ENCODE measurements around the gene NRP2. TPM values are rescaled to one million over a fixed set of nuclear protein-coding genes. Genes with fewer than 3 reads are reported as not detected.

The NRP2 gene
- total RNA-seq, 1 donor from 2014 or later: 20.0 TPM

DNA sequence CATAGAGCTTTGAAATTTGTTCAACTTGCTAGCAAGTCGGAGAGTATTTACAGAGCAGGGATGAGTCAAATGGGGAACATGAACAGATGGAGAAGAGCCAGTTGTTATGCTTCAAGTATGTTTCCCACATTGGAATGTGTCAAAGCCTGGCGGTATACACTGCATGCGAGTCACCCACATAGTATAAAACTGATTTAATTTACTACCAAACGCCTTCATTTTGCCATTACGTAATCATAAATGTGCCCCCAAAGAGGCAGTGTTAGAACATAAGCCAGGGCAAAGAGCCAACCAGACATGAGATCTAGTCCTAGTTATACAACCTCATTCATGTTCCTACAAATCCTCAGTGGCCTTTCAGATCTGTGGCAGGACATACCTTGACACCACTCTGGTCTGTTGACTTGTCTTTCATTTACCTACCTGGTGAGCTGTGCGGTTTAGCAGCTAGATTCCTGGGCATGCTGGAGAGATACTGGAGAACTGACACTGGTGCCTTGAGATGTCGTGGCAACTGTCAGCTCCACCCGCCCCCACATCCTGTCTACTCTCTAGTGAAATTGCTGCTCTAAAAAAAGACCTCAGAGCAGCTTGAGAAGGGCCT lies 21.7 kb upstream of the NRP2 start:
- peak; percentile 83 for ATAC-seq

DNA sequence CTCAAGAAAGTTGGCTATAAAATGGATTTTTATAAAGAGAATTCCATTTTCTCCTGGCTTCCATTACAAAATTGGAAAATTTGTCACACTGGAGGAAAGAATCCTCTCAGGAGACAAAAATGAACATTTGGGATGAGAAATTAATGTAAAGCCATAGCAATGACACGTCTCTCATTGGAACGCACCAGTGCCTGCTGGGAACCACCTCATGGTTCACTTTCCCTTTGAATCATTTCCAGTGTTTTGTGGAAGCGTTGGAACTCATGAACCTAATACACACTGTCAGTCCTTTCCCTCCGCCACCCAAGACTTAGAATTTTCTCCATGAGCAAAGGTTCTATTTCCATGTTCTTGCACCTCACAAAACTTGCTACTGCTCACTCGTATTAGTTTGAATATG lies 21.0 kb upstream of the NRP2 start:
- ATAC-seq: no peak

DNA sequence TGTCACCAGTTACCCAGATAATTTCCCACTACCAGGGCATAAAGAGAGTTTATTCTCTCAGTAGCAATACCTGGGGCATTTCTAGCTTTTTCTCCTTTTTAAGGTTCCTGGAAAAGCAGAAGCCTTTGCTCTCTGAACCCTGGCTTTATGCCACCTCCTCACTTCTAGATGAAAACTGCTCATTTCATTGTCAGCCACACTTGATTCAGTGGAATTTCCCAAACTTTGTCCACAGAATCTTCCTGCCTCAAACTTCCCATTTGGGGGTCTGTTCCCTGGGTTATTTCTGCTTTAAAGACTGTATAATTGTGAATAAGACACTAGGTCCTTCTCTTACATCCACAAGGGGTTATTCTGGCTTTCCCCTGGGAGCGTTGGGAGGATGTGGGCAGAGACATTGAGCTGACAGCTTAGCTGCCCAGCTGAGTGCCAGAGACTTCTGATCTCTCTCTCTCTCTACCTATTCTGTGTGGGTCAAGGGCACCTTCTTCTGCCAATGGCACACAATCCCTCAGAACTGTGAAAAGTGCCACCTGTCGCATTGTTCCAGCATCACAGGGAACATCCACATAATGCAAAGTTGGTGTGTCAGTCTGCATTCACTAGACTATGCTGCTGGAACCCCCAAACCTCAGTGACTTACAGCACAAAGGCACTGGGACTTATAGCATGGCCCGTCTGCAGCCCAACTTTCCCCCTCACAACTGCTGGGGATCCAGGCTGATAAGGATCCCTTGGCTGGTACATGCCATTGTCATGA lies 19.9 kb upstream of the NRP2 start:
- ATAC-seq: no peak

DNA sequence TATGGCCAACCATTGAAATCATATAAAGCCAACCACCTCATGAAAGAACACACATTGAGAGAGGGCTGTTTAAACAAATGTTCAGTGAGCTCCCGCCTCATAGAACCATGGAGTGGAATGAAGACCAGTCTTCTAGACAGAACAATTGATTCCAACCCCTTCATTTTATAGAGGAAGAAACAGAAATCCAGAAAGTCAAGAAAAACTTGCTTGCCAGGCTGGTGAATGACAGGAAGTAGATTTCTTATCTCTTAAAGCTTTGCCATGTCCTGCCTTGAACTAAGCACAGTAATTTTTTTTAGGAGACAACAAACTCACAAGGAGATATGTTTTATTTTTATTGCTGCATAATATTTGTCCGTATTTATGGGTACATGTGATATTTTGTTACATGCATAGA lies 16.5 kb upstream of the NRP2 start:
- no peak for ATAC-seq

DNA sequence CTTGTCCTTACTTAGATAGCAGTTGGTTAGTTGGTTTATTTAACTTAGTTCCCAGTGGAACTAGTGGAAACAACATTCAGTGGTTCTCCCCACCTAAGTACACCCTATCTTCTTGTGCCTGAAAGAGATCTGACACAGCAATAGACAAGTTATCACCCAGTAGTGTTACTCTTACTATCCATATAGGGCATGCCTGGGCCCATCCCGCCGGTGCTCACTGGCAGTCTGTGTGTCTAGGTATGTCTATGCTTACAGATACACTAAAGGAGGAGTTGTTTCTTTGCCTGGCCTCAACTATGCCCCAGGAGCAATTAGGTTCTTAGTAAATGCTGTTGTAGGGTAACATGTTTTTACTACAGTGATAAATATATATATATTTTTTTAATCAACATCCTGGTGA lies 12.0 kb upstream of the NRP2 start:
- ATAC-seq: peak; percentile 90

DNA sequence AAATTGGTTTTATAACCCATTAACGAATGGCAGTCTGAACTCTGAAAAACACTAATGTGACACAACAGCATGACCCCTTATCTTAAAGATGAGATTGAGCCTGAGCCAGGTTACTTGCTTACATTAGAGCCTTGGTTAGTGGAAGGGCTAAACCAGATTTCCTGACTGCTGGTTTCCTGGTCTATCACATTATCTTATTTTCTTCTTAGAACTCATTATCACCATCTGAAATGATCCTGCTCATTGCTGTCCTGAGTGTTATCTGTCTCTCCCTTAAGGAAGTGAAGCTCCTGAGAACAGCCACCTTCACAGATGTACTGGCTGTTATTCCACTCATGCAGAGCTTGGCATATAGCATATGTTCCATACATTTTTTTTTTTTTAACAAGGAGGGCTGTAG lies 9.0 kb upstream of the NRP2 start:
- ATAC-seq: no peak

DNA sequence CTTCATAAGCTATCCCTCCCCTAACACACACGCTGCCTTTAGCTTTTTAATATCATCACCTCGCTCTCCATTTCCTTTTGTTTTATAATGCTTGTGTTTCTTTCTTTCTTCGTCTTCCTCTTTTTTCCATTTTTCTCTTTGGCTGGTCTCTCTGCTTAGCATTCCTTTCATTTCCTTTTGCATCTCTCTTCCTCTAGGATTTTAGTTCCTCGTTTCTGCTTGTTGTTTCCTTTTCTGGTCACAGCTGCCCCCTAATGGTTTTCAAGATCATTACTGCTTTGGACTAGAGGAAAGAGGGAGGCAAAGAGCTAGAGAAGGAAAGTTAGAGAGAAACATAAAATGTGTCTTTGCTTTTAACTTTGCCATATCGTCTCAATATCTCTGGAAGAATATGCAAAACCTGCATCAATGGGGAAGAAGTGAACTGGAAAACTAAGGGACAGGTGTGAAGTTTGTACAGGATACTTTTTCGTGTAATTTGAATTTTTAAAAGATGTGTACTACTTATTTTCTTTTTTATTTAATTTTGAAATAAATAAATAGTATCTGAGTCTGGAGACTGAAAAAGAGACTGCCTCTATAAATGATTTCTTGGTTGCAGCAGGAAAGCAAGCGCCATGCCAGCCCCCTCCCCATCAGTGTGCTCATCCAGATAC lies 6.3 kb upstream of the NRP2 start:
- no peak for ATAC-seq

DNA sequence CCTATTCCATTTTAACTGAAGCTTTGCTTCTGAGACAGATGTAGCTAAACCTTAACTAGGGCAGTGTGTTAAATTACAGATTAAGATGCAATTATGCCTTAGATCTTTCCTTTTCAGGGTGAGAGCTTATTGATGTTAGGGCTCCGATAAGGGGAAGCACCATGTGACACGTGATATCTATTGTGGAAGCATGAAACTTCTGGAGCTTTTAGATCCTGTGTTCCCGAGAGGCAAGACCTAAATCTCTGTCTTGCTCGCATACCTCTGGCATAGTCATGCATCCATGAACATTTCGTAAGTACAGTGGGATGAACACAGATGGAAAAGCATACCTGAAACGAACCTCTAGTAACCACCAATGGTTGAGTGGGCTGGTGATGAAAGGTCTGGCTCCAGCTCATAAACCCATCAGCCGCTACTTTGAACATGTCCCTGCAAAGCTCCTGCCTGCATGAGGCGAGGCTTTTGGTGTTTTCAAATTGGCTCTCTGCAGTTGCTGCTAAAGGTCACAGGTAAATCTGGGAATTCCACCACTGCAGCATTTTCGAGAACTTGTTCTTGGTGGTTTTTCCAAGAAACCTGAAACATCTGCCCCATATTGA lies 3.7 kb upstream of the NRP2 start:
- peak; percentile 23 for ATAC-seq

DNA sequence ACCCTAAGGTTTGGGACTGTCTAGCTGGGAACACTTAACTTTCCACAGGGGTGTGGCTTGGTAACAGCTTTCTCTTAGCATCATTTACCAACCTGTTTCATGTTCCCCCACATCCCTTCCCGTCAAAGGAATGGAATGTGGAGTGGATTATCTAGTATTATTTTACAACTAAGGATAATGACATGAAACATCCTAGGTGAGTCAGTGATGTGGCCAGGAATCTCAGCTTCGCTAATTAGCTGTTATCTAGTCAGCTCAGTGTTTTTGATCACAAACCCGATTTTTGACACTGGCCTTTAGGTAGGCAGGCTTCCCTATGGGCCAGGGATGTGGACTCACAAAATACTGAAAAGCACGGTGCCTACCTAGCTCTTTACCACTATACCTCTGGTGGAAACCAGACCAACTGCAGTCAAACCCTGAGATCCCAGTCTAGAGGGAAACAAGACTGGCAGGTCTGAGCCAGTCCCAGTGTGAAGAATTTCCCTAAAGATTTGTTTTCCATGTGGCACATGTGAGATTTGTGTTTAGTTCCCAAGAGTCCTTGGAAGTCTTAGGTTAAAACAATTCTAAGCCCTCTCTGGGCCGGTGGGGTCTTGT lies 2.8 kb upstream of the NRP2 start:
- ATAC-seq: peak; percentile 31

DNA sequence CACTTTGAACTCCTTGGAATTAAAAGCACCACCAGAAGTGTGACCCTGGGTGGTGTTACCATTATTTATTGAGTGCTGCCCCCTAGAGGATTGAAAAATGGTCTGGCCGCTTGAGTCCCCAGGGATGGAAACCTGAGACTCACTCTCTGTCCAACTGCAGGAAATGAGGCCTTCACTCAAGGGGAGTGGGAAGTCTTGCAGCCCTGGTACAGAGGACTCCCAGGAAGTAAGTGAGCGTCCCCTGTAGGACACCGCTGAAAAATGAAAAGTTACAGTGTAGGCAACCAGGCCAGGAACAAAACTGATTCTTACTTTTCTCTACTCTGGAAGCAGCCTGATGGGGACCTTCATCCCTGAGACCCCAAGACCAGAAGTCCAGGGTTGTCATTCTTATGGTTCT lies 2.2 kb upstream of the NRP2 start:
- peak; percentile 27 for ATAC-seq

DNA sequence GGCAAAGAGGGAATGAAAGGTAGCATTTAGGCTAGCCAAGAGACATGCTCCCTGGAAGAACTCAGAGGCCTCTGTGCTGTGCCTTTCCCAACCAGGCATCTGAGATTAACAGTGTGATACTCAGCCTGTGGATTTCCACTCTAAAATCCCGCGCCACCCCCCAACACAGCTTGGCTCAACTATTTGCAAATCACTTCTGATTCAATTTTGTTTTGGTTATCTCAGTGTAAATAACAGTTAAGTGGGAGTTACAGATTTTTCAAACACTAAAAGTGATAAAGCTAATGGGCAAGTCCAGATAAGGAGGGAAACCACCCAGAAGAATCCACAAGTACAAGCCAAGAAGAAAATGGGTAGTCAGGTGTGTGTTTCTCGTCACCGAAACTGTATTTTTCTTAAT lies 1.4 kb upstream of the NRP2 start:
- ATAC-seq: no peak

DNA sequence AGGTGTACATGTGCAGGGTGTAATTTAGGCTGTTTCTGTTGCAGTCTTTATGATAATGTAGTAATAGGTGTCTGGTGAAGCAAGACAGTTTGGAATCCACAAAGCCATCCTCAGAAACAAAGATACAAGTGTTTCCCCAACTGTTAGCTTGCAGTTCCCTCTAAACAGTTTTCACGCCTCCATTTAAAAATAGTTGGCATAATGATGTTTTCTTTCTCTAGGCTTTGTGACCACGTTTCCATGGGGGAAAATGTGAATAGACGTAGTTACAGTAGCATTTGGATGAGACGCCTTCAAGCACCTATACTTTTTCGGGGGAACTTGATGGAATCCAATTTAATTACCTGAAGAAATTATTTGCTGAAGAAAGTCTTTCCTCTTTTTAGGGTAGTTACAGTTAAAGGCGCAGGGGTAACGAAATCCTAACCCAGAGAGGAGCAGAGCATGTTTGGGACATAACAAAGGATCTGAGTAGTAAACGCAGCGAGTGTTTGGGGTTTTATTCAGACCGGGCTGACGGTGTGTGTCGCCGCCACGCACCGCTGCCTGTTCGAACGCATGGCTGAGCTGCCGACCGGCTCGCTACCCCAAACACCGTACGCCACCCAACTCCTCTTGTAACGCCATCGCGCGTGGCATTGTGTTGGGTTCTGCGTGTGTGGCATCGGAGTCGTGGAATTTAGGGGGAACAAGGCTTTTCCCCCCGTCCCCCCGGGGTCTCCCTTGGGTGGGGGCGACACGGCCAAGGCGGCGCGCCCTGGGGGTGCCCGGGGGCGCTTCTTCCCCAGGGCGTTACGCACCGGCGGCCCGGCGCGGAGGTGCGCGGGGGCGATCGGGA lies 681 bp upstream of the NRP2 start:
- no peak for ATAC-seq

DNA sequence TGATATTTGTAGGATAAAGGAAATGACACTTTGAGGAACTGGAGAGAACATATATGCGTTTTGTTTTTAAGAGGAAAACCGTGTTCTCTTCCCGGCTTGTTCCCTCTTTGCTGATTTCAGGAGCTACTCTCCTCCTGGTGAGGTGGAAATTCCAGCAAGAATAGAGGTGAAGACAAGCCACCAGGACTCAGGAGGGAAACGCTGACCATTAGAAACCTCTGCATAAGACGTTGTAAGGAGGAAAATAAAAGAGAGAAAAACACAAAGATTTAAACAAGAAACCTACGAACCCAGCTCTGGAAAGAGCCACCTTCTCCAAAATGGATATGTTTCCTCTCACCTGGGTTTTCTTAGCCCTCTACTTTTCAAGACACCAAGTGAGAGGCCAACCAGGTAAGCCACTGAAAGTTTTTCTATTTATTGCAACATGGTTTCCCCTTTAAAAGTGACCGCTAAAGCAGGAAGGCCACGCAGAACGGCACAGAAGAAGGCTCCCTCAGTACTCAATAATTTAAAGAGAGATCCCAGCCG lies 735 bp downstream of the NRP2 start:
- no peak for ATAC-seq

DNA sequence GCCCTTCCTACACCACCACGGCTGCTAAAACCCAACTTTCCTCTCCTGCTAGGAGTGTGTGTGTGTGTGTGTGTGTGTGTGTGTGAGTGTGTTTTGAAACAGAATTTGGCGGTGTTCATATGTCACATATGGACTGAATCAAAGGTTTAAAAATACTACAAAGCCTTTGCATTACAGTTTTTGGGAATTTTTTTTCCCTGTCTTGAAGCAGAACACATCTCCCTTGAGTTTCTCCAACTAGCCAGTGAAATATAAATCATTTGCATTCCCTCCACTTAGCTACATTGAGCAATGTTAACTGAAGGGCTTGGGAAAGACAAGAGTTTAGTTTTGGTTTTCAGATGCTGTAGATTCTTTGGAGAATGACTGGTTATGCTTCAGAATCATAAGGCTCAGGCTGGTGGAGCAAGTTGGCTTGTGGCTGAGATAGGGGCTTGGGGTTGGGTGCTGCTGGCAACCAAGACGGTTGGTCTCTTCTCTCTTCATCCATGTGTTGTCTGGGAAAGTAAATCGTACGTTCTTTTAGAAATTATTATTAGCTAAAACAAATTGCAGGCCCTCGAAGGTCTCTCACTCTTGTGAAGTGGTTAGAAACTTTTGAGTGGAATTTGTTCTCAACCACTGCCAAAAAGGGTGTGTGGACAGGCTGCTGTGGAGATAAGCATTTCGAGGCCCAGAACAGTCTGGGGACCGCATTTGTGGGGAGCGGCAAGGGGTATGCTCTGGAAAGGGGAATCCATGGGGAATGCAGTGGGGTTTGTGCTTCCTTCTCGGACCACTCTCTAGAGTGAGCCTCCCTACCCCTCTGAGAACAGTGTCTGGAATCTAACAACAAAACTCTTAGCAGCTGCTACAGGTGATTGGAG lies 1.4 kb downstream of the NRP2 start:
- ATAC-seq: no peak

DNA sequence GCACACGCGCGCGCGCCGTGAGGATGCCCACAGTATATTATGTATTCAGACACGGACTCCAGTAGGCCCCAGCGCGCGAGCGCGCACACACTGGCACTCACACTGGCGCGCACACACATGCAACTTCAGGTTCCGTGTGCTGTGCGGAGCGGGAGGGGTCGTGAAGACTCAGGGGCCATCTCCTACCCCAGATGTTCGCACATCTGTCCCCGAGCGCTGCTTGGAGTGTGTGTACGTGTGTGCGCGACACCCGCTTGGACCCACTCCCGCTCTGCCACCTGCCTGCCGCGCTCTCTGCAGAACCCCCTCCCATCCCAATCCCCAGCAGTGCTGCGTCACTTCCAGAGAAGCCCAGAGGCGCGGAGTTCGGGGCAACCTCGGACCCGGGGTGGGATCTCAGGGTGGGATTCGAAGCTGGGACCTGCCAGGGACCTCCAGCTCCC lies 2.6 kb downstream of the NRP2 start:
- ATAC-seq: peak; percentile 48

DNA sequence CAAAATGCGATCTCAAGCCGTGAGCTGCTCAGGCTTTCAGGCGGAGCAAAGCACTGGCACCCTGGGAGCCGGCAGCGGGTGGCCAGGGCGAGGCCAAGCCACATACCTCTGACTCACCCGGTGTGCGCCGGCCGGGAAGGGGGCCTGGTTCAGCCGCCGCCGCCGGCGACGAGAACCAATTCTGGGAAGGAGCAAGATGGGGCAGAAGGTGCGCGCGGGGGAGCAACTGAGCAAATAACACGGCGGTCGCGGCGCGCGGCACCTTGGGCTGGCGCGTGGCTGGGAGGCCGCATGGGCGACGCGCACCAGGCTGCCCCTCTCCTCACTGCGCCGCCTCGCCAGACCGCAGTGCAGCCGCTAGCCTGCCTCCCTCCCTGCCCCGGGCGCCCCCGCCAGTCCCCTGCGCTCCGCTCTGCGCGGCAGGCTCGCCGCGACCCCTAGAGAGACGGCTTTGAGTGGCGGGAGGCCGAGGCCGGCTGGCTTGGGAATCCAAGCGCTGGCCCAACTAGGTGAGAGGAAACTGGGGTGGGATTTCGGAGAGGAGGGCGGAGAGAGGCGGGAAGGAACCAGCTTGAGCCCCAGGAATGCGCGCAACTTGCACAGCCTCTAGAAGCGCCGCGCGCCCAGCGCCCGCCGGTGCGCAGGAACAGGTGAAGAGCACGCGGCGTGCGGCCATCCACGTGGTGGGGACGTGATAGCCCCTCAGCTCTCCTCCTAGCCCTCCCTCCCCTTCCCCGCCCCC lies 3.2 kb downstream of the NRP2 start:
- peak; percentile 82 for ATAC-seq

DNA sequence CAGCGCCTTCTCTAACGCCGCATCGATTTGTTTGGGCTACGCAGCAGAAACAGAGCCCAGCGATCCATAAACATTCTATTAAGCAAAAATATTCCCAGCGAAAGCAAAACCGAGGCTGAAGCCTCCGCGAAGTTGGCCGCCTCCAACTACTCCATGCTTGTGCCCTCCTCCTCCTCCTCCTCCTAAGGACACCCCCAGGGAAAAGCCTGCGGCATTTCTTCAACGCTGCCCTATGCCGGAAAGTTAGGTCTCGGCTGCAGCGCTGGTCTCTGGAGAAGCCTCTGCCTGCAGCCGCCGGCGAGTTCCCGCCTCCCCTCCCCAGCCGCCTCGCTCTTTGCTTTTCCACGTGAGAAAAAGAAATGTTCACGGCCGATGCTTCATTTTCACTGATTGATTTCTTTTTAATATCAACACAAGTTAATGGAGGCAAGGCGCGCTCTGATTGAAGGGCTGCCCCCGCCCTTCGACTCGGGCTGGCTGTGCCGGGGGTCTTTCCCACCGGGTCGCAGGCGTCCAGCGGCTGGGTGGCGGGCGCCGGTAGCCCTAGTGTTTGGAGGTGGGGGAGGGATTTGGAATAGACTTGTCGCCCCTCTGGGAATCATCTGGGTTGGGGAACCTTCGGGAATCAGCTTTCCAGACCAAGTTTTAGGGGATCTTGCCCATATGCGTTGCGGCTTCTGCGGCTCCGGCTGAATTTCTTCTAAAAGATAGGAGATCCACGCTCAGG lies 3.9 kb downstream of the NRP2 start:
- no peak for ATAC-seq

DNA sequence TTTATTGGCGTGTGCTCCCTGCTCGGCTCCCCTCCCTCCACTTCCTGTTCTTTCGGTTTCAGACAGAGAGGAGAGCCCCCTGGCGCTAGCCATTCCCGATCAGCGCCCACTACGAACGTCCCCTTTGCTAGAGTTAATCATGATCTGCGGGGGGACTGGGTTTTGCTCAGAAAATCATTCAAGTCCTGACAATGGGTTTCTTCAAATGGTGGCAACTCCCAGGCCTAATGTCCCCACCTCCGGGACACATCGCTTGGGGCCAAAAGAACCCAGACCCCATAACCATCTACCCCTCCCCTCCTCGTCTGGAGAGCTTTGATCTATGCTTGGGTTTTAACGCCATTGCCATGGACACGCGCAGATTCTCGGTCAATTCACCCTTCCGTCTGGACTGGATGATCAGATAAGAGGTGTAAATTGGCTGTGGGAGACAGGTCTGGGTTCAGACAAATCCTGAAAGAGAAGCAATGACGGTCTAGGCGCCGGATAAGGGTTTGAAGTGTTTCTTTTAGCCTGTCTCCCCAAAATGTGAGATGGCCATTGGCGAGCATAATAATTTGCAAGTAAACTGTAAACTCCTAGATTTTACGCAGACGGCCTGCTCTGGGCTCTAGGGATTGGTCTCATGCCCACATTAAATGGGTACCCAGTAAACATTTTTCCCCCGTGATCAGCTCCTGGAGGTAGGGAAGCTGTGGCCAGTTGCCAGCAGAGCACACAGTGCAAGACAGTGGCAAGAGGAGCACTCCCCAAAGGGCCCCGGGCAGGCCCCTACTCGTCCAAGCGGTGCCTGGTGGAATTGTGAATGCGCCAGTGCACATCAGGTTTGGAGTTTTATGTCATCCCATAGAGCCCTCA lies 4.7 kb downstream of the NRP2 start:
- ATAC-seq: peak; percentile 55

DNA sequence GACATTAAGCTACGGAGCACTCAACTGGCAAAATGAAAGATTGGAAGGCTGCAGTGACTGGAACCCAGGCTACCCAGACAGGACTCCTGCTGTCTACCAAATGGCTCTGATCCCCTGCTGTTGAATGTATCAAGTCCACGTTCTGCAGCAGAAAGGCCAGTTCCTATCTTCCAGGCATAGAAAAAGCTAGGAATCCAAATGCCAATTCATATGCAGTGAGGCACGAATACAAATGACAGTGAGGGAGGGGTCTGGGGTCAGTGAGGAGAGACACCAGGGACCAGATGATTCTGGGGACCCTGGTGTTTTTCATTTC lies 5.3 kb downstream of the NRP2 start:
- ATAC-seq: no peak
